GOT3 (cell line): ENCODE results near the gene NTRK2.

ENCODE experiments used
- DNase-seq: peaks from one replicate; lab custom pipeline; 2025; ENCODE audit warnings: mixed read lengths; lab: John Stamatoyannopoulos, UW

NTRK2 gene

DNA sequence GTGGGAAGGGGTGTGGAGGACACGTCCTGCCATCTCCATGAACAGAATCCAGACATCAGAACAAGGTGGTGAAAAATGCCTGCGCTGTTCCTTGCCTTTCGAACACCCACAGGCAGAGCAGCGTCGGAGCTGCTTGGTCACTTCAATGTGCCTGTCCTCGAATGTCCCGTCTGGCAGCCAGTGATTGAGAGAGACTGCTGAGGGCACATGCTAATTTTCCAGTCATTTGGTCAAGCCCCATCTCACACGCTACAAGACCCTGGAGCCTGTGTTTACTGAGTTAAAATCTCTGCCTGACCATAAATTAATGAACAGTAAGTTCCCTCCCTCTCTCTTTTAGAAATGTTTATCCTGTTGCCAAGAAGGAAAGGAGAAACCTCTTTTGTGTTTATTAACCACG is 149.3 kb downstream of the NTRK2 start:
- DNase-seq, result no peak

DNA sequence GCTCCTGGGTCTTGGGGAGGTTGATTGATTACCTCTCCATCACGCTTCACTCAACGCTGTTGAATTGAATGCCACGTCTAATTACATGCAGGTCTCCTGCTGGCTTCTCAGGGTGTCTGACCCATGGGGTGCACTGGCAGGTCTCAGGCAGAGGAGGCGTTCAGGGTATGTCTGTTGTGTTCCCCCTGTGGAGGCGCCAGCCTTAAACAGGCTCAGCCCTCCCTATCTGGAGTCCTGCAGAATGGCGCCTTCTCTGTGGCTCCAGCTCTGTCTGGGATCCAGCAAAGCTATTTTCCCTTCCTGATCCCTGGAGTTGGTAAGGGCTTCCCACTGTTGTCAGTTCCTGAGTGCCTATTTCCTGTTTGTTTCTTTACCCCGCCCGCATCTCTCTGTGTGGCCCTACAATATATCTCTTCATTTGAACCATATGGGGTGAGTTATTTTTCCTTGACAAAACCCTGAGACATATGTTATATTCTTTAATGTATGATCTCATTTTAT is 150.0 kb downstream of the NTRK2 start:
- no peak for DNase-seq

DNA sequence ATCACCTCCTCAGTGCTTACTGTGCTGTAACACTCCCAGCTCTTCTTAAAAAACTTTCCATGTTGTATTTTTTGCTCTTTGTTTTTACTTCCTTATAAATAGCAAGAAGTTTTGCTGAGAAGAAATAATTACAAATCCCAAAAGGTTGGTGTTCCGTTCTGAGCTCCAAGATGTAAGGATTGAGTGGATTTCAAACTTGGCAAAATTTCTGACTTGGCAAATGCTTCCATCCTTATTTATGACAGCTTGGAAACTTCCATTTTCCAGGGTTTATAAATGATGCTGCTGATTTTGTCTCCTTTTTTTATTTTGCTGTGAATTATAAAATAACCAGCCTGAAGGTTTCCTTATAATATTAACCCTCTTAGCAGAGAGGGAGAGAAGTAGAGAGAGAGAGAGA is 151.9 kb downstream of the NTRK2 start:
- no peak for DNase-seq

DNA sequence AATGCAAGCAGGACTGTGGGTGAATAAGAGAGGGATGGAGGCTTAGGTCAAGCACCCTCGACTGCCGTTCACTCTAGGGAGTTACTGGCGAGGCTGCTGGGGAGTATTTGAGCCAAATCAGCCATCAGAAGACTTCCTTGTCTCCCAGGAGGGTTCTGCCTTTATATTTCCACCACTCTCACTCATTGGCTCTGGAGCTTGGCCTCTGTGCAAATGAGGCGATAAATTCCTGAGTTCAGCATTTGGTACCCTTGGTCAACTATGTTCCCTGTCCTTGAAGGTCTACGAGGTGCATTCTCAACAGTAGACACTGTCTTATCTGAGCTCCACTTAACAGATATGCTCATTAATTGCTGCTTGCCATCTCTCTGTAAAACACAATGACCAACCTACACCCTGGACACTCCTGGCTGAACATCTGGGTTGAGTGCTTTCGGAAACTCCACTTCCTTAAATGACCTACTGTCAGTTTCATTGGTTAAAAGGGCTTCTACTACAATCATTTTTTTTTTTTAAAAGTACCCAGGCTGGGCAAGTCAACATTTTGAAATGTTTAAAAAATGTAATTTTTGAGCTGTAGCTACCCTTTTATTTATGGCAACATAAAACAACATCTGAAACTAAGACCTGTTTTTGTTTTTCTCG is 153.2 kb downstream of the NTRK2 start:
- DNase-seq, result no peak

DNA sequence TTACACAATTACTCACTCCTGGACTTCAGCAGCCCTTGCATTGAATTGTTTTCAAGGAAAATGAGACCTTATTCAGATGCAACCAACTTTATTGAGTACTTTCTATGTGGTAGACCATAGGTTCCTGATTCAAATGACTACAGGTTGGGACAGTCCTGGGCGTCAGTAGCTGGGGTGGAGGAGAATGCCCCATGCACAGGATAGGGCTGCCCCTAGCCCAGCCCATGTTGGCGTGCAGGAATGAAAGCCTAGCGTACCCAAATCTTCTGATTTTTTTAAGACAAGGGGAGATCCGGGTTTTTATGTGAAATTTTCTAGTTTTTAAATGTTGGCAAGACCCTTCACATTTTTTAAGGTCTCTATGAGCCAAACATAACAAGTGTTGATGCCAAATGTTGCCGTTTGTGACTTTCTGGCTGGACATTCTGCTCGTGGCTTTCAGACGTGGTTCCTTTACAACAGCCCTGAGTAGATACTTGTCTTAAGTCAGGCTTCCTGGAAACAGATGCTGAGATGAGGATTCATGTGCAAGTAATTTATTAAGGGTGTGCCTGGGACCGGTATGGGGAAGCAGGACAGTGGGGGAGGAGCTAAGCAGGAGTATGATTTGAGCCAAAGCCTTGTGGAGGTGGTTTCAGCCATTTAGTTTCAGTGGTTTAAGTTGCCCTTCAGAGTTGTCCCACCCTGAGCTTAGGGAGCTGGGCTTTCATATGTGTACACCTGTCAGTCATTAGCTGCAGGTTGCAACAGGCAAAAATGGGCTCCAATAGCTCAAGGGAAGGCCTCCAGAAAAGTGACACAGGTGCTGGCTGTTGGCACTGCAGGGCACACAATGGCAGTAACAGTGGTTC is 154.1 kb downstream of the NTRK2 start:
- no peak for DNase-seq

DNA sequence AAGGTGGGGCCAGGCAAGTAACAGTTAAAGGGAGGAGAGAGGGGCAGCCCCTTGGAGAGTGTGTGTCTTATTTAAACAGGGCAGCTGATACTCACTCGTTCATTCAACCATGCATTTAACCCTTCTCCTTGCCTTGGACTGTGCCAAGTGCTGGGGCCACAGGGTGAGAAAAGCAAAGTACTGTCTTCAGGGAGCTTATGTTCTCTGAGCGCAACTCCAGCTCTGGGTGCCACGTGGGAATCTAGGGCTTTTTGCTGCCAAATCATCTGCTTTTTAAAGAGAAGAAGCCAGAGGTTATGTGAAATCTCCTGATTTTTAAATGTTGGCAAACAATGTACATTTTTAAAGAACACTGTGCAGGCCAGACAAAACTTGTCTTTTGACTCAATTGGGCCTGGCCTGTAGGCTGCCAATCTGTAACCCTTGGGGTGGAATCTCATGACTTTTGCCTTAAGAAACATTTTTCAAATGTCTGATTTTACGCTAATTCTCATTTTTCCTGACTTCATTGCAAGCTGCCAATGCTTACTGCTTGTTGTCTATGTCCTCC is 157.8 kb downstream of the NTRK2 start:
- DNase-seq, result no peak

DNA sequence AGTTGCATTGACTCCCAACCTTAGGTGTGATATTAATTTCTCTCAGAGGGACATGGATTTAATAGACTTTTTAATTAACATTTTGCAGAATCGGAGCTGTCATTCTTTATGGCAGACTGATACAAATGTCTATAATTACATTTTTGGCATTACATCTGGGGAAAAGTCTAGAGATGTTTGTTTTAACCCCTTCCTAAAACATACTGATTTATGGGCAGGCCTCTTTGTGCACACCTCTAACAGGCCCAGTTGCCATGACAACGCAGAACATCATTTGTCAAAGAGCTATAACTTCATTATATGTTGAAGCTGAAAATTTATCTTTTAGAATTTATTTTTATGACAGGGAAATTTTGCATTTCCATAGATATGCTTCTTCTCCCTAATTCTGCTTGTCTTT is 158.5 kb downstream of the NTRK2 start:
- no peak for DNase-seq

DNA sequence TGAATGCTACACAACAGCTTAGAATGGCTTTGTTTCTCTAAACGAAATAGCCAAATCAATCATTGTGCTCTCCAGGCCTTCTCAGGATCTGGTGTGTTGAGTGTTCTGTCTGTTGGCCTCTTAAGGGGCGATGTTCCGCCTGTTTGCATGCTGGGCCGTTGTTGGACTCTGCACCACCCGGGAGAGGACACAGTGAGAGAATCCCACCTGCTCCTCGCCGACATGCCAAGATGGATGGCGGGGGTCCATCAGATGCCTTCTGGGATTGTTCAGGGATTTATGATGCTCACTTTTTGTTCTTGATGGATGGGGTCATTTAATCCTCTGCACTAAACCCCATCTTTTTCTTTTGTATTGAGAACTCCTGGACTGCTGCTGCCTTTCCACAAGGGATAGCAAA is 159.9 kb downstream of the NTRK2 start:
- DNase-seq, result no peak

DNA sequence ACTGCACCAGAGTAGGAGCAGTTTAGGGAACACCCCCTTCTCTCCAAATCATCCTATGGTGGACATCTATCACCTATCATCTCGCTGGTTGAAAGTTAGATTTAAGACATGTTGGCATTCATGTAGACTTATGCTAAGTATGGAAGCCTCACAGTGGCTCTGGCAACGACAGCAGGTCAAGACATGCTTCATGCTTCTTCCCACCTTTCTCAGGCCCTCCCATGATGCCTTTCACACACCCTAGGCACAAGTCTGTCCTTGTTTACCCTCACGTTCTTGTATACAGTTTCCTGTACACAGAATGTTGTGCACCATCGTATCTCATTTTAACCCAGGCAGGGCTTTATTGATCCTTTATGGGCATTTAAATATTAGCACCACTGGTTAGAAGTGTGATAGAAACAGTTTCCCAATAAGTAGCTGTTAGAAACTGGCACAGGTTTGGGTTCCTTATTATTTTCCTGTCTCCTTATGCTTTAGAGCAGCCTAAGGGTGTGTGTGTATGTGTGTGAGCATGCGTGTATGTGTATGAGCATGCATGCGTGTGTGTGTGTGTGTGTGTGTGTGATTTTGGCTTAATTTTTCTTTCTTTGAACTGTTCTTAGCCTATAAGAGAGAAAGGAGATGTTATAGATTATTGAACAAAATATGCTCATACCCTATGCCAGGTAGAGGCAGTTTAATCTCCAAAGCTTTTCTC is 160.6 kb downstream of the NTRK2 start:
- no peak for DNase-seq

DNA sequence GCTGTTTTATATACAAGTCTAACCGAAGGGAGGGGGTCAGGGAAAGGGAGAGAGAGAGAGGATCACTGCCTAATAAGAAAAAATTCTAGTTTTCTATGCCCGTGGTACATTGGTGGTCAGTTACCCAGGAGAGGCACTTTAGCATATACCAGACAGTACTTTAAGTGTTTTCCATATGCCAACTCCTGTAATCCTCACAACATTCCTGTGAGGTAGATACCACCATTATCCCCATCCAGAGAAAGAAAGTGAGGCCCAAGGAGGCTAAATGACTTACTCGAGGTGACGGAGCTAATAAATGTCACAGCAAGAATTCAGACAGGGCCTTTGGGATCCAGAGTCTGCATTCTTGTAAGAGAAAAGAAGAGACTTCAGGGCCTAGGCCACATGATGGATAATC is 161.8 kb downstream of the NTRK2 start:
- DNase-seq, result no peak

DNA sequence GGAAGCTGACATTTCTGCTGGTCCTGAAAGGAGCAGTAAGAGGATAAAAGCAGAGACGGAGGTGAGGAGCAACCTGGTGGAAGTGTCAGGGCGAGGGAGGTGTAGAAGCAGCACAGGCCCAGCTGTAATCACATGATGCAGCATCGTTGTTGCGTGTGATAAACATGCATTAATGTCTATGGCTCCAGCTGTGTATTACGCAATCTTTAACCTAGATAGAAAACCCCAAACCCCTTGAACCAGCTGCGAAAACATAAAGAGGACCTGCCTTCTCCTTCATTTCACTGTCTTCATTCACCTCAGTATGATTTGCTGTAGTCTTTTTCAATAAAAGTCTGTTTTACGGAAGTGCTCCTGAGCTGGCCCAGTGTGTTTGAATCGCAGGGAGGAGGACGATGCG is 162.9 kb downstream of the NTRK2 start:
- no peak for DNase-seq

DNA sequence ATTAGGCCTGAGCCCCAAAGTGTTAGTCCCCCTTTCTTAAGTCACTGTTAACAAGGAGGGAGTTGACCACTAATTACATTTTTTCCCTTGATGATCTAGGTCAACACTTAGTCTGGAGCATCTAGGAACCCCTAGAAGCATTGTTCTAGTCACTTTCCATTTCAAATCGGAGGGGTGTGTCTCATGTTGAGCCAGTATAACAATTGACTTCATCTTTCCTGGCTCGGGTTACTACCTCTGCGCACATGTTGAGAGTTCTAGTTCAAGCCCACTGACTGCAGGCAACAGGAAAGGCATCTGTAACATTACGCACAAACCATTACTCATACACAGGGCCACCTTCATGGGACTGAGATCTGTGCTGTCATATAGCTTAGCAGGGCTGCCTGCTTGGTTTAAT is 164.9 kb downstream of the NTRK2 start:
- no peak for DNase-seq

DNA sequence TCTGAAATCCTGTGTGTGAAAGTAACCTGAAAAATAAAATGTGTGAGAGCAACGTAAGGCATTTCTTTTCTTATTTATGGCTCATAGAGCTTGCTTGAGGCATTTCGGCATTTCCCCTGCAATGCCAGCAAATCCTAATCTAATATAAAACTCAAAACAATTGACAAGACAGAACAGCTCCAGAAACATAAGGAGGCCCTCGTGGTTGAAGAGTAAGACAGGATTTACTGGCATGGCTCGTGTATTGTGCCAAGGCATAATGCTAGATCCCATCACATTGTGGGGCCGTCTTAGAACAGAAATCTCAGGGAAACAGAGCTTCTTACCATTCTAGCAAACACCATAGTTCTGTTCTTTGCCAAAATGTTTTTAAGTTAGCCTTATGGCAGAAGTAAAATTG is 166.2 kb downstream of the NTRK2 start:
- no peak for DNase-seq

DNA sequence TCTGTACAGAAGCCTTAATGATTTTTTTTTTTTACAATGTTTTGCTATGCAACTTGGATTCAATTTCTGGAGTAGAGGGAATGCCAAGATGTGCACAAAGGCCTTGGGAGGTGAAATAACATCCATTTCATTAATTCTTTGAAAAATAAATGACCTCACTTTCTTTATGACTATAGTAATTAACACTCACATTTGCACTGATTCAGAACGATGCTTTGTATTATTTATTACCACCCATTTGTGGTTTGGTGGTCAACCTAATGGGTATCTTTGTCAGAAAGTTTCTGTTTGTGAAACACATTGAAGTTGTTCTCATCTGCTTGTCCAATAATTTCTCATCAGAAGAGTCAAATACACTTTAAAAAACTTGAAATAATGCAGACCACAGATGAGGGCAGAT is 169.3 kb downstream of the NTRK2 start:
- DNase-seq, result no peak

DNA sequence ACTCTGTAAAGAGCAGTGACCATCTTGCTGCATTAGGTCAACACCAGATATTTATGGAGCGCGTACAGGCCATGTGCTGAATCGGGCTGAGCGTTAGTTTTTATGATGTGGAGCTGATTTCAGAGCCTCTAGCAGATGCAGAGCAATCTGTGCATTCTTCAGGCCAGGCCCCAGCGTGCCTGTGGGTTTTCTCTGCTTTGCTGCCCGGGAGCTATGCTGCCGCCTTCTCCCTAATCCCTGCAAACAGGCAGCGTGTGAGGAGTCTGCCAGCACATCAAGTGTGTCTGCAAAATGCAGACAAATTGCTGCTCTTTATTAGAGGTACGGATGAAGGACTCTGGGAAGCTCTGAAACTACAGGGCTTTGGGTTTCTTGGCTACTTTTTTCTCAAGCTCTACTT is 170.0 kb downstream of the NTRK2 start:
- no peak for DNase-seq

DNA sequence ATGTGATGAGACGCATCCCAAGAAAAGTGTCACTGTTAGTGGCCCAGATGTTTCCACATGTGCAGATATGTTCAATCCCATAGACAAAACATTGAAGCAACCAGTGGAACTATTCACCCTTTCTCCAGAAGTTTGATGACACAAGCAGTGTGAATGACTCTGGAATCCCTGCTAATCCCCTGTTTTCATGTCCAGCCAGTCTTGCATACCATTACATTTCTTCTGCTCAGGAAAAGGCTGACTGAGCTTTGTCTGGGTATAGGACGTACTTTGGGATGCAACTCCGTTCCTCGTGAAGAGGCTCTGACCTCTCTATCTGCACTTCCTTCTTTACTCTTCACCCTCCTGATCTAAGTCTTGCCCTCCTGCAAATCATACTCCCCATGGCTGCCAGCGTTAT is 172.4 kb downstream of the NTRK2 start:
- DNase-seq, result no peak

DNA sequence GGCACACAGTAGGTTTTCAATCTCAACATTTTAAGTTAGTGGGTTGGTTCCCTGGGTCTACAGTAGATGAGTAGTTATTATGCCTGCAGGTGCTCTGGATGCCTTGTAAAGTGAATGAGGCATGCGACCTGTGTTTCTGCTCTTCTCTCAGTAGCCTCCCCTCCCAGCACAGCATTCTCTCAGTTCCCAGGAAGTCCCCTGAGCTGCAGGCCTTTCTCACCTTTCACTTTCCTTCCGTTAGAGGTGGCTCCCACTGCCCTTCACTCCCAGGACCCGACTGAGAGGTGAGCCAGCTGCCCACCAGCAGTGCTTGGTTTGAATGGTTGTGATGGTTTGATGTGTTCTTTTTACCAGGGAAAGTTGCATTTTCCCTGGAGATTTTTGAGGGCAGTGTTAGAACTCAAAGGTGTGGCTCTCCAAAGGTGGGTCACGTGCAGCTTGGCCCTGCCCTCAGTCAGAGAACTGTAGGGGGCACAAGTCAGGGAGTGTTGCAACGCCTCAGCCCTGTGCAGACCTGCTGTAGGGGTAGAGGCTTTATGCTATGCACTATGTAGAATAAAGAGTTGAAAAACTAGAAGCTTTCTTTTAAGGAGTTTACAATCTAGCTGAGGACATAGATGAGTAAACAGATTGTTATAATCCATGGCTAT is 173.8 kb downstream of the NTRK2 start:
- no peak for DNase-seq

DNA sequence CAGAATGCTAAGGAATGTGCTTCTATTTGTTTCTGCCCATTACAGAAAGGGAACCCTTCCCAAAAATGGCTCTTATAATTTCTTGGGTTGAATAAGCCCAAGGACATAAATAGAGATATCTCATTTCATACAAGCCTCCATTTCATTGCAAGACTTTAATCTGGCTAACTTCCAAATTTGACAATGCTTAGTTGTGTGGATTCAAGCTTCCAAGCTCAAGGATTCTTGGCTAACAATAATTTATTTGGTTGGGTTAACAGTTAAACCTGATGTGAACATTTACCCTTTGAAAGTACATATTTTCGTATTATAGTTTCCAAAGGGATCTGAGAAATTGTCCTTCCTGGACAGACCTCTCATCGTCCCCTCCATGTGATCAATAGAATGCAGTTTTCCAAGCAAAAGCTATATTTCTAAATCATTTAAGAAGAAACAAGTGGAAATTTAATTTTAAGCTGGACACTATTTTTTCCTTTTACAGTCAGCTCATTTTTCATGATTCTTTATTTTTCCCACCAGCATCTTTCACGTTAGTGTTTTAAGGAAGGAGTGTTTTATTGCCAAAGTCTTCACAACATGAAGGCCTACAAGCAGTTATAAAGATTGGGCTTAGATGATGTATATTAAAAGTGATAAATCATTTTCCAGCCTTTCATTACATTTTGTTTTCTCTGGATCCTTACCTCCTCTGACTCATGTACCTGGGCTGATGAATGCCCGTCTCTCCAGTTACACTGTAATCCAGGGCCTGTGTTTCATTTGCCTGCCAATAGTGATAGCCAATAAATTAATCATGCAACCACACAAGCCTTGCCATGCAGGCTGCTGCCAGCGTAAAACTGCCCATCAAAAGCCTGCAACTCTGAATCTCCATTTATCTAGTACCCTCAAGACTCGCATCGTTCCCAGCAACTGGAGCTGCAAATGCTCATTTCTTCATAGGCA is 176.7 kb downstream of the NTRK2 start:
- DNase-seq, result no peak

DNA sequence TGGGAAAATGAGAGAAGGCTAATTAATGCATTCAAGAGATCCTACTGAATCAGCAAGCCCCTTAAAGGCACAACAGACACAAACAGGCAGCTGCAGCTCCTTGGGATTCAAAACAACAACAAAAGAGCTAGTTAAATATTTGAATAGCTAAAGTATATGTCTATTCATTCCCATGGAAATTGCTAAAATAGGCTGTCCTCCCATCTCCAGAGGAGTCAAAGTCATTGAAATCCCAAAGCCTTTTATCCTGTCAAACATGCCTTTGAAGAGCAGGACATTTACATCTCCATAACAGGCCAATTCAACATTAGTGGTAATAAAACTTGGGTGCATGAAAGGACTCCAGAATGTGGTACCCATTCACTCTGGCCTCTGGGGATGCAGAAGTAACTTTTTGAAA is 177.4 kb downstream of the NTRK2 start:
- no peak for DNase-seq

DNA sequence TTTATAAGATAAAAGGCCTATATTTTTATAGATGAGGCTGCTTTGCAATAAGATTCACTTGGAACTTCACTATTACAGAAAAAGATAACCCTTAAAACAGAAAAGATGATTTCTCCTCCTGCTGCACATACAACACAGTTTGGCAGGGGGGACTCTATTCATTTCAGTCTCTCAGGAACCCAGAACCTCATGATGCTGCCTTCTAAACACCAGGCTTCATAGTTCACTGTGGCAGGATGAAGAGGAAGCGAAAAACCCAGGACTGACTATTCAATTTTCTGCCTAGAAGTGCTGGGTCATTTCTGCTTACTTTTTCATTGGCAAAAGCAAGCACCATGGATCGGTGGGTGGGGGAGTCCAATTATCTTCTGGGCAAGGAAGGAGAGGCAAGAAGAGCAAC is 179.5 kb downstream of the NTRK2 start:
- no peak for DNase-seq

DNA sequence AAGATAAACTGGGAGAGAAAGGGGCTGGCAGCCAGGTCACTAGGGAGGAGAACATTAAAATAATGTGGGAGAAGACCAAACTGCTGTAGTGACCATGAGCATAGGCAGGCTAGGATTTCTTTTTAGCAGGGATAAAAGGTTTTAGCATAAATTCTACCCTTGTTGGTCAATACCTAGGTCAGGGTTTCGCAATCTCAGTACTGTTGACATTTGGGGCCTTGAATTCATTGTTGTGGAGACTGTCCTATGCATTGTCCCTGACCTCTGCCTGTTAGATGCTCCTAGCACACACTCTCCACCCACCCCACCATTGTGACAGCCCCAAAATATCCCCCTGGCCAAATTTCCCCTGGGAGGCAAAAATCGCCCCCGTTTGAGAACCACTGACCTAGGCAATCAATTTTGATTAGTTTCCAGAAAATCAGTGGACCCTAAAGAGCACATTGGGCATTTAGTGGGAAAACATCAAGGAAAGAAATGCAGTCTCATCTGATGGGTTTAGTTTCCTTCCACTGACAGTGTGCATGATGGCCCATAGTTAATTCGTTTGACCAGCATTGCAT is 181.4 kb downstream of the NTRK2 start:
- DNase-seq, result no peak
